Natural killer cell (primary cell): Measurements from ENCODE around the gene LRP8. TPM values are rescaled to one million over a fixed set of nuclear protein-coding genes. Genes with fewer than 3 reads are reported as not detected.

Experiments used
- ATAC-seq, 3 donors: fragments of 150-1000 bp in 2 of 3; fragments of 200-7000 bp in 1 of 3; cut with Tn5 transposase; 1 replicate in 1 of 3; 2 replicates in 2 of 3; pipeline ENCODE4 v1.10.0; 2021; ENCODE audit warnings: mild to moderate bottlenecking in 2 of 3, moderate library complexity in 2 of 3
- DNase-seq, 2 donors: peaks; one replicate each; pipeline versions ENCODE4 v3.0.0 to v3.0.0-alpha.2; 2013 to 2021; ENCODE audit warnings: mixed read lengths in 1 of 2
- H3K27ac ChIP-seq: one replicate; pipeline ENCODE4 v1.5.1; 2013; ENCODE audit warnings: mild to moderate bottlenecking, low read length
- H3K27me3 ChIP-seq: one replicate; pipeline ENCODE4 v1.6.1; 2013; ENCODE audit warnings: low read length; ENCODE audit not compliant: control insufficient read depth, insufficient read depth
- H3K36me3 ChIP-seq: one replicate; pipeline ENCODE4 v1.6.1; 2013; ENCODE audit warnings: low read length; ENCODE audit not compliant: control insufficient read depth, insufficient read depth
- H3K4me1 ChIP-seq: one replicate; pipeline ENCODE4 v1.6.1; 2013; ENCODE audit warnings: low read length; ENCODE audit not compliant: control insufficient read depth, insufficient read depth
- H3K4me3 ChIP-seq: one replicate; pipeline ENCODE4 v1.5.1; 2013; ENCODE audit warnings: low read length
- H3K9me3 ChIP-seq: one replicate; pipeline ENCODE4 v1.6.1; 2013; ENCODE audit warnings: low read length; ENCODE audit not compliant: control insufficient read depth, insufficient read depth
- H3K27ac Mint-ChIP-seq, 2 donors: one replicate each; pipeline ENCODE4 v1.8.0; 2022; ENCODE audit warnings: mild to moderate bottlenecking in 2 of 2, mixed read lengths in 2 of 2, moderate library complexity in 1 of 2
- H3K27me3 Mint-ChIP-seq, 2 donors: one replicate each; pipeline ENCODE4 v1.8.0; 2022; ENCODE audit warnings: low read depth in 2 of 2, mixed read lengths in 2 of 2
- H3K36me3 Mint-ChIP-seq: one replicate; pipeline ENCODE4 v1.8.0; 2022; ENCODE audit warnings: mixed read lengths
- H3K4me1 Mint-ChIP-seq, 2 donors: one replicate each; pipeline ENCODE4 v1.8.0; 2022; ENCODE audit warnings: mixed read lengths in 2 of 2
- H3K4me3 Mint-ChIP-seq: one replicate; pipeline ENCODE4 v1.8.0; 2022; ENCODE audit warnings: mild to moderate bottlenecking, moderate library complexity, mixed read lengths
- H3K9me3 Mint-ChIP-seq, 2 donors: one replicate each; pipeline ENCODE4 v1.8.0; 2022; ENCODE audit warnings: mixed read lengths in 2 of 2
- CTCF ChIP-seq: fragments of 200-600 bp; IDR thresholded peaks from one replicate; pipeline ENCODE4 v1.8.0; 2022; ENCODE audit warnings: antibody characterized with exemption
- WGBS: methylation state at CpG from one replicate; pipeline ENCODE4 v1.1.7; 2013; ENCODE audit warnings: missing lambda C conversion rate; ENCODE audit not compliant: insufficient coverage; 5-methylcytosine and 5-hydroxymethylcytosine counted together
- intact Hi-C: fragments of 100-400 bp; cut with micrococcal nuclease; formaldehyde crosslinking; loops from one replicate; pipeline ENCODE4 v1.14.2; 2022
- total RNA-seq, 4 donors: library from RNA; stranded (reverse); fragments of 120-200 nt in 1 of 4; gene quantifications; one replicate each; pipeline versions ENCODE4 v1.2.3 to v1.2.4, GENCODE V29; 2013 to 2022

LRP8 gene
- total RNA-seq, 3 donors from 2014 or later (not counting 1 experiment from before 2014, with no cell fraction given) = 23.2 to 27.3 (median 24.9) TPM

- intact Hi-C loops = no loop called here
Observed at GRCh38 chr1:53272349-53272748, 55.5 kb downstream of the LRP8 start.

GRCh38 chr1:53271446-53272090 is 56.3 kb downstream of the LRP8 start:
- H3K4me3 Mint-ChIP-seq = no peak overlapping the region
- no peaks in the 10 kb centered on the region for H3K4me1 Mint-ChIP-seq
- Histone ChIP-seq H3K27me3 (no peaks in the 10 kb centered on the region), H3K36me3 (peaks cover 4% of the 10 kb centered on the region), H3K4me1 (no peaks in the 10 kb centered on the region), H3K4me3 (no peak overlapping the region), H3K9me3 (no peaks in the 10 kb centered on the region), H3K27ac (no peak overlapping the region)
- intact Hi-C loops = no loop called here
- no peak for TF ChIP-seq CTCF
- H3K9me3 Mint-ChIP-seq = no peaks in the 10 kb centered on the region
- peaks cover 7% of the 10 kb centered on the region for H3K36me3 Mint-ChIP-seq
- H3K27me3 Mint-ChIP-seq = no peaks in the 10 kb centered on the region
- H3K27ac Mint-ChIP-seq = no peak overlapping the region
- 99% methylated on average over 5 of the region's 5 CpGs for WGBS
- ATAC-seq = no peak
- no peak for DNase-seq

More at GRCh38 chr1:53272349-53272748, 55.5 kb downstream of the LRP8 start:
- TF ChIP-seq CTCF = no peak
- no peaks in the 10 kb centered on the region for H3K9me3 Mint-ChIP-seq
- no peaks in the 10 kb centered on the region for H3K27me3 Mint-ChIP-seq
- ATAC-seq (no peak), DNase-seq (no peak)
- H3K27ac ChIP-seq = no peak overlapping the region
- no peaks in the 10 kb centered on the region for H3K4me1 ChIP-seq
- H3K9me3 ChIP-seq = no peaks in the 10 kb centered on the region
- H3K4me3 Mint-ChIP-seq = no peak overlapping the region
- H3K4me3 ChIP-seq = no peak overlapping the region
- no peaks in the 10 kb centered on the region for H3K27me3 ChIP-seq
- H3K27ac Mint-ChIP-seq = no peak overlapping the region
- WGBS = 98% methylated on average over 4 of the region's 4 CpGs
- H3K36me3 ChIP-seq = peaks cover 4% of the 10 kb centered on the region
- no peaks in the 10 kb centered on the region for H3K4me1 Mint-ChIP-seq
- peaks cover 7% of the 10 kb centered on the region for H3K36me3 Mint-ChIP-seq

- H3K27ac Mint-ChIP-seq = no peak overlapping the region
- no peaks in the 10 kb centered on the region for H3K9me3 ChIP-seq
- WGBS = 97% methylated on average over 8 of the region's 8 CpGs
- intact Hi-C loops = no loop called here
- no peaks in the 10 kb centered on the region for H3K27me3 Mint-ChIP-seq
- no peaks in the 10 kb centered on the region for H3K9me3 Mint-ChIP-seq
- H3K4me1 ChIP-seq = no peaks in the 10 kb centered on the region
- H3K4me1 Mint-ChIP-seq = no peaks in the 10 kb centered on the region
- no peak for TF ChIP-seq CTCF
- no peak overlapping the region for H3K4me3 ChIP-seq
- ATAC-seq (no peak), DNase-seq (no peak)
- H3K36me3 Mint-ChIP-seq = peaks cover 7% of the 10 kb centered on the region
- no peak overlapping the region for H3K4me3 Mint-ChIP-seq
- H3K27me3 ChIP-seq = no peaks in the 10 kb centered on the region
- H3K27ac ChIP-seq = no peak overlapping the region
- peaks cover 8% of the 10 kb centered on the region for H3K36me3 ChIP-seq
Observed at GRCh38 chr1:53270873-53271272, 57.0 kb downstream of the LRP8 start.

- no peak for TF ChIP-seq CTCF
- no peak for DNase-seq
- Mint-ChIP-seq H3K9me3 (no peaks in the 10 kb centered on the region), H3K27ac (no peak overlapping the region), H3K4me3 (no peak overlapping the region), H3K36me3 (peaks cover 7% of the 10 kb centered on the region), H3K27me3 (no peaks in the 10 kb centered on the region), H3K4me1 (no peaks in the 10 kb centered on the region)
- Histone ChIP-seq H3K36me3 (peaks cover 9% of the 10 kb centered on the region), H3K27me3 (no peaks in the 10 kb centered on the region), H3K4me1 (no peaks in the 10 kb centered on the region), H3K4me3 (no peak overlapping the region), H3K9me3 (no peaks in the 10 kb centered on the region), H3K27ac (no peak overlapping the region)
- no peak for ATAC-seq
- intact Hi-C loops = no loop called here
- 87% methylated on average over 1 of the region's 1 CpG for WGBS
Observed at GRCh38 chr1:53270107-53270506, 57.8 kb downstream of the LRP8 start.
